Activated effector memory CD4-positive, alpha-beta T cell treated with anti-CD3 and anti-CD28 coated beads, Interleukin-2, amount 50 U/mL, for 16 hours (primary cell): ENCODE measurements around the gene CHRNA4.
"Not testable (repeated sequence)": the region's sequence is repeated elsewhere in the genome, so short reads cannot be mapped to it uniquely, and the experiment has no call there.

ENCODE experiments used
- DNase-seq: peaks from one replicate; pipeline ENCODE4 v3.0.0-alpha.2; 2020

Gene CHRNA4

DNA sequence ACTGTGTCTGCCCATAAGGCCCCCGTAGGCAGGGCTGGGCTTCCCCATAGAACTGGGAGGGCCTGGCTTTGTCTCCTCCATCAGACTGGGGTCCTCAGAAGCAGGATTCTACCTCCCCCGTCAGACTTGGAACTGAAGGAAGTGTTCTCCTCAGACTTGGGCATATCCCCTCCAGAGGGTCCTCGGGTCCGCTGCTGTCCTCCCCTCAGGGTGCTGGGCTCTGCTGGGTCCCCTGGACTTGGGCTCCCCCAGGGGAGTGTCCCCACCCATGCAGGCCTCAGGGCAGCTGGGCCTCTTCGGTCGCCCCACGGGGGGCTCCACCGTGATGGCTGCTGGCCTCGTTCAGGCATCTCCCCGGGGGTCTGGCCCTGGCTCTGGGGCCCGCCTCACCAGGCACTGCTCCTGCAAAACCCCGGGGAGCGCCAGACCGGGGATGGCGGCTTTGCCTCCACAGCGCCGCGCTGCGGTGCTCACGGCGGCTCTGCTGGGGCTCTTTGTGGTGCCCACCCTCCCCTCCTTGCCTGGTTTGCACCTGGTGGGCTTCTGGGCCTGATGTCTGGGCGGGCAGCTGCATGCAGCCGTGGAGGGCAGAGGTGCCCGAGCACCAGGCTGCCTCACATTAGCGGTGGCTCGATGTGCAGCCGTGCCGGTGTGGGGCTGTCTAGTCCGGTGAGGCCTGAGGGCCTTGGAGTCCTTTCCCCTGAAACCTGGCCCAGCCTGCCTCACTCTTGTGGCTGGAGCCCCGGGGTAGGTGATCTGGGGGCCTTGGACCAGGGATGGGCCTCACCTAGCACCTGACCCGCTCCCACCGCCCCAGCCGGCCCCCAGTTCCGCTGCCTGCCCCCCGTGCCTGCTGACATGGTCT is 54.2 kb downstream of the CHRNA4 start:
- DNase-seq, result no peak

GRCh38 chr20:63305933-63306672 is 55.0 kb downstream of the CHRNA4 start:
- DNase-seq, result not testable (repeated sequence)

- no peak for DNase-seq
Measured at GRCh38 chr20:63305393-63305792, 55.8 kb downstream of the CHRNA4 start.

- DNase-seq, result no peak
Measured at GRCh38 chr20:63303095-63303666, 58.0 kb downstream of the CHRNA4 start.

GRCh38 chr20:63301671-63302070 is 59.5 kb downstream of the CHRNA4 start:
- DNase-seq, result no peak

GRCh38 chr20:63298731-63299312 is 62.3 kb downstream of the CHRNA4 start:
- no peak for DNase-seq

- DNase-seq, result no peak
Measured at GRCh38 chr20:63297796-63298572, 63.2 kb downstream of the CHRNA4 start.

GRCh38 chr20:63297371-63297781 is 63.8 kb downstream of the CHRNA4 start:
- no peak for DNase-seq

- no peak for DNase-seq
Measured at GRCh38 chr20:63296531-63297299, 64.4 kb downstream of the CHRNA4 start.

DNA sequence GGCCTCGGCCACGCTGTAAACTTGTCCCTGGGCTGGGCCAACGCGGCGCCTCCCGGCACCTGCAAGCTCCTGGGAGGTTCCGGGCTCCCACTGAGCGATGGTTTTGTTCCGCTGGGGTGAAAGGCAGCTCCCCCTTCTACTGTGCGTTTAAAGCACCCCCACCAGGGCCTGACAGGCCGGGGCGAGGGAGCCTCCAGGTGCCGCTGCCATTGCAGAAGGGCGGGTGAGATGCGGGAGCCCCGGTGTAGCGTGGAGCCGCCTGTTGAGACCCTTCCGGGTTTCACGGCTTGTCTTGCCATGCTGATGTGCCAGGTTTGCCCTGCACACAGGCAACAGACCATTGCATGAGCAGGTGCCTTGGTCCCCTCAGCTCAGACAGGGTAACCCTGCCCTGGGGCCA is 65.3 kb downstream of the CHRNA4 start:
- no peak for DNase-seq

DNA sequence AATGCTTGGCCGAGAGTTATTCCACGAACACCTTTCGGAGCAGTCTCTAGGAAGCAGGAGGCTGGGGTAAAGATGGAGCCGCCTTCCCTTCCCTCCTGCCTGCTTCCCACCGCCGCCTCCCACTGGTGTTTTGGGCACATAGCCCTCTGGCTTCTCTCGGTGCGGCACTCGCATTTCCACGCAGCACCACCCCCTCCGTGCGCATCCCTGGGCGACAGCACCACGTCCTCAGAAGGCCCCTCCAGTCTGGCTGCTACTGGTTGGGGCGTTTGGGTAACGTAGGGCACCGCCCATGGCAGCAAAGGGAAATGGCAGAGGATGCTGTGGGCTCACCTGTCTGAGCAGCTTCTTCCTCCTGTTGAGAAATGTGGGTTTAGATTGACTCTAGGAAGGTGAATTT is 65.7 kb downstream of the CHRNA4 start:
- no peak for DNase-seq

GRCh38 chr20:63295018-63295417 is 66.1 kb downstream of the CHRNA4 start:
- no peak for DNase-seq

DNA sequence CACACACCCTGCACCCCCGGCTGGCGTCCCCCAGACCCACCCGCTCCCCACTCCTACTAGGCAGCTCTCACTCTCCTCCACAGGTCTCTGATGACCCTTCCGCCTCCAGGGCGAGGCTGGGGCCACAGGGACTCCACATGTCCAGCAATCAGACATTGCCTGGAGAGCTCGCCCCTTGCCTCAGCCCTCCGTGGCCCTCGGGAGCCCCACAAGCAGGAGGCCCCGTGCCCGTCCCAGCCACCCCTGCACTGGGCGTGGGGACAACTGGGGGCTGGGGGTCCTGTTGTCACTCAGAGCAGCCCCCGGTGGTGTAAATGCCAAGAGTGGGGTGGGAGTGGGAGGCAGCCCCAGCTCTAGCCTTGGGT is 66.6 kb downstream of the CHRNA4 start:
- DNase-seq, result no peak

- no peak for DNase-seq
Measured at GRCh38 chr20:63293871-63294535, 67.1 kb downstream of the CHRNA4 start.

DNA sequence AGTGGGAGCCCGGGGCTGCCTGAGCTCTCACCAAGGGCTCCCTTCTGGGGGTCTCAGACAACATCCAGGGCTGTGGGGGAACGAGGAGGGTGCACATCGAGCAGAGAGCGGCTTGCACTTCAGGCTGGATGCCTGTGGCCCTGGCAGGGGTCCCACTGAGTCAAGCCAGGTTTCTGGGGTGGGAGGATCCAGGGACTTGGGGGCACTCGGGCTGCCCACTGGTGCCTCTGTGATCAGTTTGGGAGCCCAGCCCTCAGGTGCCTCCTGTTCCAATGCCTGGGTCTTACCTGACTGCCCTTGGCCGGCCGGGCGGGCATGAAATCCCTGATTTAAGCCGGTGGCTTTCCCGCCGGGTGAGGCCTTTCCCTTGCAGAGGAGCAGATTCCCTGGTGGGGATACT is 67.7 kb downstream of the CHRNA4 start:
- DNase-seq, result no peak
